ENCODE measurements around the gene HOATZ. TPM values are rescaled to one million over a fixed set of nuclear protein-coding genes. Genes with fewer than 3 reads are reported as not detected.

The HOATZ gene
- total RNA-seq, 1 donor = not detected

GRCh38 chr11:111523343-111523742, 8.8 kb downstream of the HOATZ start:
- Histone ChIP-seq H4K20me1 (ENCODE audit: insufficient read depth, low read length) (no peaks in the 10 kb centered on the region), H3K9me3 (ENCODE audit: low read depth, low read length) (no peaks in the 10 kb centered on the region), H2AFZ (ENCODE audit: low read length) (no peak overlapping the region), H3K79me2 (ENCODE audit: insufficient read depth, low read length) (no peaks in the 10 kb centered on the region), H3K4me1 (ENCODE audit: insufficient read depth, low read length) (peaks cover 25% of the 10 kb centered on the region), H3K4me3 (ENCODE audit: insufficient read depth, low read length) (no peak overlapping the region), H3K36me3 (ENCODE audit: insufficient read depth, low read length) (no peaks in the 10 kb centered on the region), H3K27me3 (ENCODE audit: insufficient read depth, low read length) (no peaks in the 10 kb centered on the region), H3K27ac (ENCODE audit: low read depth, low read length) (no peak overlapping the region), H3K4me2 (ENCODE audit: insufficient read depth, low read length) (no peak overlapping the region)
- DNase-seq (ENCODE audit: insufficient read length, low spot score, missing footprints) = no peak
- TF ChIP-seq, protein P1, sequence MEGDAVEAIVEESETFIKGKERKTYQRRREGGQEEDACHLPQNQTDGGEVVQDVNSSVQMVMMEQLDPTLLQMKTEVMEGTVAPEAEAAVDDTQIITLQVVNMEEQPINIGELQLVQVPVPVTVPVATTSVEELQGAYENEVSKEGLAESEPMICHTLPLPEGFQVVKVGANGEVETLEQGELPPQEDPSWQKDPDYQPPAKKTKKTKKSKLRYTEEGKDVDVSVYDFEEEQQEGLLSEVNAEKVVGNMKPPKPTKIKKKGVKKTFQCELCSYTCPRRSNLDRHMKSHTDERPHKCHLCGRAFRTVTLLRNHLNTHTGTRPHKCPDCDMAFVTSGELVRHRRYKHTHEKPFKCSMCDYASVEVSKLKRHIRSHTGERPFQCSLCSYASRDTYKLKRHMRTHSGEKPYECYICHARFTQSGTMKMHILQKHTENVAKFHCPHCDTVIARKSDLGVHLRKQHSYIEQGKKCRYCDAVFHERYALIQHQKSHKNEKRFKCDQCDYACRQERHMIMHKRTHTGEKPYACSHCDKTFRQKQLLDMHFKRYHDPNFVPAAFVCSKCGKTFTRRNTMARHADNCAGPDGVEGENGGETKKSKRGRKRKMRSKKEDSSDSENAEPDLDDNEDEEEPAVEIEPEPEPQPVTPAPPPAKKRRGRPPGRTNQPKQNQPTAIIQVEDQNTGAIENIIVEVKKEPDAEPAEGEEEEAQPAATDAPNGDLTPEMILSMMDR (IDR thresholded peaks at IDR 0.05; ENCODE audit: extremely low read depth, low read depth, low read length) = no peak

GRCh38 chr11:111524056-111524455, 9.5 kb downstream of the HOATZ start:
- Histone ChIP-seq H3K4me2 (ENCODE audit: insufficient read depth, low read length) (no peak overlapping the region), H3K36me3 (ENCODE audit: insufficient read depth, low read length) (no peaks in the 10 kb centered on the region), H3K4me3 (ENCODE audit: insufficient read depth, low read length) (no peak overlapping the region), H3K9me3 (ENCODE audit: low read depth, low read length) (no peaks in the 10 kb centered on the region), H2AFZ (ENCODE audit: low read length) (no peak overlapping the region), H3K27me3 (ENCODE audit: insufficient read depth, low read length) (no peaks in the 10 kb centered on the region), H4K20me1 (ENCODE audit: insufficient read depth, low read length) (no peaks in the 10 kb centered on the region), H3K4me1 (ENCODE audit: insufficient read depth, low read length) (peaks cover 28% of the 10 kb centered on the region), H3K27ac (ENCODE audit: low read depth, low read length) (no peak overlapping the region), H3K79me2 (ENCODE audit: insufficient read depth, low read length) (no peaks in the 10 kb centered on the region)
- no peak for DNase-seq (ENCODE audit: insufficient read length, low spot score, missing footprints)
- TF ChIP-seq, protein P1 (IDR thresholded peaks at IDR 0.05; ENCODE audit: extremely low read depth, low read depth, low read length) = no peak

DNA sequence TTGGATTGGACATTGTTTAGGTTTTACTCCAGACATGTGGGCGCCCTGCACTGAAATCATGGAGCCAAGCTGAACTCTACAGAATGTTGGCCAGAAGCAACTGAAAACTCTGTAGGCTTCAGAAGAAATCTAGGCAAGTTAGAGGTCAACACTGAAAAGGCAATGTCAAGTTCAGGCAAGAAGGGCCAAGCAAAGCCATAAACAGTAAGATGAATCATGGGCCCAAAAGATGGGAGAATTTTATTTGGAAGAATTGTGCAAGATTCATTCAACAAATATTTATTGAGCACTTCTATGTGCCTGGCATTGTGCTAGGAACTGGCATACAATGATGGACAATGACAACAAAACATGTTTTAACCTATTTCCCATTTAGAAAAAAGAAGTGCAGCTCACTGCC, 10.9 kb downstream of the HOATZ start:
- Histone ChIP-seq H3K27ac (ENCODE audit: low read depth, low read length) (no peak overlapping the region), H3K9me3 (ENCODE audit: low read depth, low read length) (no peaks in the 10 kb centered on the region), H2AFZ (ENCODE audit: low read length) (no peak overlapping the region), H3K79me2 (ENCODE audit: insufficient read depth, low read length) (no peaks in the 10 kb centered on the region), H4K20me1 (ENCODE audit: insufficient read depth, low read length) (no peaks in the 10 kb centered on the region), H3K4me2 (ENCODE audit: insufficient read depth, low read length) (no peak overlapping the region), H3K4me3 (ENCODE audit: insufficient read depth, low read length) (no peak overlapping the region), H3K4me1 (ENCODE audit: insufficient read depth, low read length) (peaks cover 24% of the 10 kb centered on the region), H3K27me3 (ENCODE audit: insufficient read depth, low read length) (no peaks in the 10 kb centered on the region), H3K36me3 (ENCODE audit: insufficient read depth, low read length) (no peaks in the 10 kb centered on the region)
- TF ChIP-seq, protein P1 (IDR thresholded peaks at IDR 0.05; ENCODE audit: extremely low read depth, low read depth, low read length) = no peak
- DNase-seq (ENCODE audit: insufficient read length, low spot score, missing footprints) = no peak

DNA sequence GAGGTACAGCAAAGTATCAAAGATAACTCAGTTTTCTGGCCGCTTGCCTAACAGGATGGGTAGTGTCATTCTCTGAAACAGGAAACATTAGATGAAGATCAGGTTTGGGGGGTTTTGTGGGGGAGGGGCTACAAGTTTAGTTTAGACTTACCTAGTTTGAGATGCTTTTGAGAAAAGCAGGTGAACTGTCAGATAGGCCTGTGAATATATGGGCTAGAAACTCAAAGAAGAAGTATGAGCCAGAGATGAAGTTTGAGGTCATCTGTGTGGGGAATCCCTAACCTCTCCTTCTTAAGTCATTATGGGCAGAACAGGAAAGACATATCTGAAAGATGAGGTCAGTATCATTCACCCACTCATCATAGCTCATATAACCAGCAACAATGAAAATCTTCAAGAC, 11.9 kb downstream of the HOATZ start:
- H4K20me1 ChIP-seq (ENCODE audit: insufficient read depth, low read length) = no peaks in the 10 kb centered on the region
- H3K27me3 ChIP-seq (ENCODE audit: insufficient read depth, low read length) = no peaks in the 10 kb centered on the region
- peak; percentile 84 for DNase-seq (ENCODE audit: insufficient read length, low spot score, missing footprints)
- H3K9me3 ChIP-seq (ENCODE audit: low read depth, low read length) = no peaks in the 10 kb centered on the region
- H3K36me3 ChIP-seq (ENCODE audit: insufficient read depth, low read length) = no peaks in the 10 kb centered on the region
- no peak overlapping the region for H3K4me3 ChIP-seq (ENCODE audit: insufficient read depth, low read length)
- no peaks in the 10 kb centered on the region for H3K79me2 ChIP-seq (ENCODE audit: insufficient read depth, low read length)
- H3K4me1 ChIP-seq (ENCODE audit: insufficient read depth, low read length) = peaks cover 25% of the 10 kb centered on the region
- H2AFZ ChIP-seq (ENCODE audit: low read length) = no peak overlapping the region
- TF ChIP-seq, protein P1 (IDR thresholded peaks at IDR 0.05; ENCODE audit: extremely low read depth, low read depth, low read length) = no peak
- peak overlapping the region; percentile 8 for H3K27ac ChIP-seq (ENCODE audit: low read depth, low read length)
- no peak overlapping the region for H3K4me2 ChIP-seq (ENCODE audit: insufficient read depth, low read length)
